SK-N-SH (cell line): ENCODE data around the gene PDE11A. TPM values are rescaled to one million over a fixed set of nuclear protein-coding genes. Genes with fewer than 3 reads are reported as not detected.

ENCODE experiments used
- CTCF ChIA-PET: fragments of 300-600, 350-600 bp; formaldehyde crosslinking; extraction: SDS; loops from one replicate; lab custom pipeline; 2021; lab: Yijun Ruan, JAX
- POLR2A ChIA-PET: fragments of 350-600 bp; sonication (Branson Sonifier 250); formaldehyde crosslinking; extraction: SDS; loops from one replicate; lab custom pipeline; 2020; ENCODE audit warnings: antibody characterized with exemption, inconsistent platforms; lab: Yijun Ruan, JAX
- DNase-seq: peaks from one replicate; pipeline ENCODE4 v3.0.0; 2012
- H2AFZ ChIP-seq: fragments of 200-600 bp; sonication (generic); 2 replicates; pipeline ENCODE4 v1.8.1; 2016; ENCODE audit warnings: antibody characterized with exemption, mild to moderate bottlenecking, low read depth
- H3F3A ChIP-seq: fragments of 200-600 bp; sonication (generic); replicated peaks from 2 replicates; pipeline ENCODE3; 2016; ENCODE audit warnings: antibody characterized with exemption, mild to moderate bottlenecking; ENCODE audit not compliant: insufficient read depth
- H3K27ac ChIP-seq, 2 experiments: fragments of 200-500 bp in 1 of 2; fragments of 200-600 bp in 1 of 2; sonication (Bioruptor generic) in 1 of 2; sonication (generic), shearing (Covaris generic) in 1 of 2; 2 replicates each; pipeline versions ENCODE4 v1.5.1 to v1.6.1; 2014 to 2016; ENCODE audit warnings: low read depth in 2 of 2, inconsistent platforms in 1 of 2, low read length in 1 of 2, mild to moderate bottlenecking in 1 of 2, mixed read lengths in 1 of 2
- H3K27me3 ChIP-seq: fragments of 200-600 bp; sonication (generic), shearing (Covaris generic); 2 replicates; pipeline ENCODE4 v1.6.1; 2016; ENCODE audit warnings: mixed run types; ENCODE audit not compliant: insufficient read depth
- H3K36me3 ChIP-seq, 2 experiments: fragments of 200-500 bp in 1 of 2; fragments of 200-600 bp in 1 of 2; sonication (Bioruptor generic) in 1 of 2; sonication (generic) in 1 of 2; replicated peaks in 1 of 2; 2 replicates each; pipeline versions ENCODE3 to v1.5.1; 2014 to 2016; ENCODE audit warnings: low read length in 1 of 2, mild to moderate bottlenecking in 1 of 2; ENCODE audit not compliant: insufficient read depth in 2 of 2, control insufficient read depth in 1 of 2
- H3K4me1 ChIP-seq, 2 experiments: fragments of 200-500 bp in 1 of 2; fragments of 200-600 bp in 1 of 2; sonication (Bioruptor generic) in 1 of 2; sonication (generic), shearing (Covaris generic) in 1 of 2; 2 replicates each; pipeline versions ENCODE4 v1.5.1 to v1.6.1; 2014 to 2016; ENCODE audit warnings: low read depth in 1 of 2, low read length in 1 of 2, mixed run types in 1 of 2; ENCODE audit not compliant: insufficient read depth in 2 of 2, control insufficient read depth in 1 of 2
- H3K4me2 ChIP-seq: fragments of 200-600 bp; sonication (generic), shearing (Covaris generic); 2 replicates; pipeline ENCODE4 v1.6.1; 2017; ENCODE audit warnings: mixed run types
- H3K4me3 ChIP-seq, 2 experiments: fragments of 200-500 bp in 1 of 2; fragments of 200-600 bp in 1 of 2; sonication (Bioruptor generic) in 1 of 2; sonication (generic), shearing (Covaris generic) in 1 of 2; 2 replicates each; pipeline versions ENCODE4 v1.5.1 to v1.8.1; 2014 to 2016; ENCODE audit warnings: low read depth in 2 of 2, inconsistent platforms in 1 of 2, low read length in 1 of 2, mild to moderate bottlenecking in 1 of 2, mixed read lengths in 1 of 2, moderate library complexity in 1 of 2
- H3K79me2 ChIP-seq: fragments of 200-600 bp; sonication (generic); 2 replicates; pipeline ENCODE4 v1.8.1; 2017; ENCODE audit warnings: mild to moderate bottlenecking; ENCODE audit not compliant: insufficient read depth
- H3K9ac ChIP-seq: fragments of 200-600 bp; sonication (generic); 2 replicates; pipeline ENCODE4 v1.6.1; 2017; ENCODE audit warnings: mixed run types
- H3K9me2 ChIP-seq: fragments of 200-600 bp; sonication (generic); 2 replicates; pipeline ENCODE4 v1.6.1; 2017; ENCODE audit warnings: mixed run types
- H3K9me3 ChIP-seq: fragments of 200-600 bp; sonication (generic); 2 replicates; pipeline ENCODE4 v1.6.1; 2017; ENCODE audit warnings: mixed run types, mild to moderate bottlenecking, moderate library complexity
- H4K20me1 ChIP-seq: fragments of 200-600 bp; sonication (generic); 2 replicates; pipeline ENCODE4 v1.6.1; 2017; ENCODE audit warnings: mild to moderate bottlenecking, mixed run types; ENCODE audit not compliant: insufficient read depth
- ELF1 ChIP-seq: IDR thresholded peaks from 2 replicates; pipeline ENCODE4 v1.4.0; 2012
- EP300 ChIP-seq, 2 experiments: IDR thresholded peaks; 2 replicates each; pipeline versions ENCODE4 v1.4.0 to v1.6.1; 2012; ENCODE audit warnings: borderline replicate concordance in 1 of 2, low read depth in 1 of 2, low read length in 1 of 2
- EZH2phosphoT487 ChIP-seq: fragments of 200-600 bp; sonication (generic); IDR thresholded peaks from 2 replicates; pipeline ENCODE4 v1.6.1; 2017; ENCODE audit warnings: low read depth, mixed run types, mild to moderate bottlenecking, antibody characterized with exemption, moderate library complexity, borderline replicate concordance
- FOXM1 ChIP-seq: IDR thresholded peaks from 2 replicates; pipeline ENCODE4 v1.4.0; 2012; ENCODE audit warnings: low read depth, mild to moderate bottlenecking
- GATA2 ChIP-seq: sonication (generic); formaldehyde crosslinking; IDR thresholded peaks from 2 replicates; pipeline ENCODE4 v1.5.0; 2020; ENCODE audit warnings: mild to moderate bottlenecking, missing genetic modification reagents
- MEF2A ChIP-seq: IDR thresholded peaks from 2 replicates; pipeline ENCODE4 v1.4.0; 2012; ENCODE audit warnings: low read depth, borderline replicate concordance
- NFIC ChIP-seq: IDR thresholded peaks from 2 replicates; pipeline ENCODE4 v1.4.0; 2012; ENCODE audit warnings: borderline replicate concordance
- NRF1 ChIP-seq: IDR thresholded peaks from 2 replicates; pipeline ENCODE4 v1.6.1; 2012; ENCODE audit warnings: low read depth, mild to moderate bottlenecking, low read length
- PBX3 ChIP-seq: IDR thresholded peaks from 2 replicates; pipeline ENCODE4; 2012
- POLR2AphosphoS5 ChIP-seq: IDR thresholded peaks from 2 replicates; pipeline ENCODE4 v1.6.1; 2012; ENCODE audit warnings: low read depth, low read length
- RAD21 ChIP-seq: IDR thresholded peaks from 2 replicates; pipeline ENCODE4 v1.6.1; 2012; ENCODE audit warnings: mild to moderate bottlenecking, low read length
- RCOR1 ChIP-seq: fragments of 150-350 bp; IDR thresholded peaks from 2 replicates; pipeline ENCODE4 v1.6.1; 2017; ENCODE audit warnings: antibody characterized with exemption, low read length
- RFX5 ChIP-seq: IDR thresholded peaks from 2 replicates; pipeline ENCODE4 v1.6.1; 2012; ENCODE audit warnings: mild to moderate bottlenecking, improper control_type of control experiment, low read length
- RXRA ChIP-seq: IDR thresholded peaks from 2 replicates; pipeline ENCODE4 v1.4.0; 2012; ENCODE audit warnings: low read depth, mild to moderate bottlenecking, borderline replicate concordance
- SIN3A ChIP-seq: IDR thresholded peaks from 2 replicates; pipeline ENCODE4 v1.6.1; 2012; ENCODE audit warnings: low read depth, mild to moderate bottlenecking, low read length, moderate library complexity, borderline replicate concordance
- TAF1 ChIP-seq: IDR thresholded peaks from 2 replicates; pipeline ENCODE4 v1.6.1; 2012; ENCODE audit warnings: low read depth, mild to moderate bottlenecking, low read length, moderate library complexity, borderline replicate concordance
- TCF12 ChIP-seq: IDR thresholded peaks from 2 replicates; pipeline ENCODE4 v1.4.0; 2012
- YY1 ChIP-seq: IDR thresholded peaks from 2 replicates; pipeline ENCODE4 v1.4.0; 2012; ENCODE audit warnings: low read depth, mild to moderate bottlenecking
- WGBS: methylation state at CpG from one replicate; pipeline ENCODE4 v1.1.6; 2017; ENCODE audit warnings: low lambda C conversion rate; 5-methylcytosine and 5-hydroxymethylcytosine counted together
- polyA plus RNA-seq, 3 experiments: library from polyadenylated mRNA; depleted of rRNA; stranded (reverse); fragments of >200 nt; gene quantifications; 2 replicates each; pipeline ENCODE4 v1.2.3, GENCODE V29; 2012
- TF ChIP-seq, protein P1 (sequence below): fragments of 150-350 bp; IDR thresholded peaks from 2 replicates; pipeline ENCODE4 v1.6.1; 2017; ENCODE audit warnings: antibody characterized with exemption, low read length, low read depth, borderline replicate concordance
- TF ChIP-seq, protein P2 (sequence below): IDR thresholded peaks from 2 replicates; pipeline ENCODE4 v1.4.0; 2012; ENCODE audit warnings: low read depth, borderline replicate concordance
- TF ChIP-seq, protein P3 (sequence below): fragments of 200-600 bp; sonication (generic); IDR thresholded peaks from 2 replicates; pipeline ENCODE4 v1.6.1; 2017; ENCODE audit warnings: antibody characterized with exemption, mild to moderate bottlenecking, moderate library complexity

PDE11A gene
- polyA plus RNA-seq, 1 of the 3 experiments (the other 2 are of a cell fraction), result 0.10 TPM

DNA sequence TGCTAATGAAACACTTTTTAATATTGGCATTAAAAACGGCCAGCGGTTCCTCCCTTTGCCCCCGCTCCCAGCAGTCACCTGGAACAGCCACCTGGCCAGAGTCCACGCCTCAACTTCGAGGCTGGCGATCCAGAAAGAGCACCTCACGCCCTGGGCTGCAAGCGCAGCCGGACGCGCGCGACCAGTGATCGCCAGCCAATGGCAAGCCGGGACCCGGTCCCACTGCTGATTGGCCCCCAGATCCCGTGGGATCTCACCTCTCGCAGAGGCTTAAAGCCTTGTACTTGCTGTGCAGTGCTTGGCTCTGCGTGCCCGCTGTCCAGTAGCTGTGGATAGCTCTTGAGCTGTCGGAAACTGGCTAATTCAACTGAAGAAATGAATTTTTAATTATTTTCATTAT is 35.6 kb upstream of the PDE11A start (continued):
- TF ChIP-seq POLR2AphosphoS5 (no peak), TCF12 (no peak), SIN3A (no peak)
- TF ChIP-seq, protein P1, sequence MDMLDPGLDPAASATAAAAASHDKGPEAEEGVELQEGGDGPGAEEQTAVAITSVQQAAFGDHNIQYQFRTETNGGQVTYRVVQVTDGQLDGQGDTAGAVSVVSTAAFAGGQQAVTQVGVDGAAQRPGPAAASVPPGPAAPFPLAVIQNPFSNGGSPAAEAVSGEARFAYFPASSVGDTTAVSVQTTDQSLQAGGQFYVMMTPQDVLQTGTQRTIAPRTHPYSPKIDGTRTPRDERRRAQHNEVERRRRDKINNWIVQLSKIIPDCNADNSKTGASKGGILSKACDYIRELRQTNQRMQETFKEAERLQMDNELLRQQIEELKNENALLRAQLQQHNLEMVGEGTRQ, result no peak

GRCh38 chr2:178106053-178106452 is 33.5 kb upstream of the PDE11A start:
- Histone ChIP-seq H3K79me2 (no peaks in the 10 kb centered on the region), H3K27ac (no peak overlapping the region), H3K9ac (no peak overlapping the region), H3K36me3 (no peaks in the 10 kb centered on the region), H3K4me2 (no peak overlapping the region), H3K9me2 (no peaks in the 10 kb centered on the region), H3K9me3 (no peaks in the 10 kb centered on the region), H2AFZ (no peak overlapping the region), H4K20me1 (no peaks in the 10 kb centered on the region), H3F3A (no peaks in the 10 kb centered on the region), H3K4me1 (no peaks in the 10 kb centered on the region; a peak in 1 of 4 replicates), H3K27me3 (no peaks in the 10 kb centered on the region), H3K4me3 (no peak overlapping the region)
- TF ChIP-seq NRF1 (no peak), GATA2 (no peak), YY1 (no peak), EZH2phosphoT487 (no peak), RFX5 (no peak), RCOR1 (no peak), POLR2AphosphoS5 (no peak), FOXM1 (no peak)
- TF ChIP-seq, protein P2, sequence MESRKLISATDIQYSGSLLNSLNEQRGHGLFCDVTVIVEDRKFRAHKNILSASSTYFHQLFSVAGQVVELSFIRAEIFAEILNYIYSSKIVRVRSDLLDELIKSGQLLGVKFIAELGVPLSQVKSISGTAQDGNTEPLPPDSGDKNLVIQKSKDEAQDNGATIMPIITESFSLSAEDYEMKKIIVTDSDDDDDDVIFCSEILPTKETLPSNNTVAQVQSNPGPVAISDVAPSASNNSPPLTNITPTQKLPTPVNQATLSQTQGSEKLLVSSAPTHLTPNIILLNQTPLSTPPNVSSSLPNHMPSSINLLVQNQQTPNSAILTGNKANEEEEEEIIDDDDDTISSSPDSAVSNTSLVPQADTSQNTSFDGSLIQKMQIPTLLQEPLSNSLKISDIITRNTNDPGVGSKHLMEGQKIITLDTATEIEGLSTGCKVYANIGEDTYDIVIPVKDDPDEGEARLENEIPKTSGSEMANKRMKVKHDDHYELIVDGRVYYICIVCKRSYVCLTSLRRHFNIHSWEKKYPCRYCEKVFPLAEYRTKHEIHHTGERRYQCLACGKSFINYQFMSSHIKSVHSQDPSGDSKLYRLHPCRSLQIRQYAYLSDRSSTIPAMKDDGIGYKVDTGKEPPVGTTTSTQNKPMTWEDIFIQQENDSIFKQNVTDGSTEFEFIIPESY, result no peak
- CTCF ChIA-PET, result interaction anchor here (0.9 to 1.3 kb wide), 3 partner anchors 26 to 309 kb away, joined by 3 to 5 read pairs (median 3); no protein-coding TSS in a partner anchor
- 53% methylated on average over 2 of the region's 2 CpGs for WGBS
- POLR2A ChIA-PET, result interaction anchor here (0.9 kb wide), 1 partner anchor 307 kb away, joined by 3 read pairs; no protein-coding TSS in a partner anchor
- no peak for DNase-seq

- no peaks in the 10 kb centered on the region for H3F3A ChIP-seq
- WGBS, result 94% methylated on average over 2 of the region's 2 CpGs
- no peaks in the 10 kb centered on the region for H4K20me1 ChIP-seq
- H3K9me2 ChIP-seq, result no peaks in the 10 kb centered on the region
- no peaks in the 10 kb centered on the region for H3K79me2 ChIP-seq
- CTCF ChIA-PET, result interaction anchor here (0.9 to 1.3 kb wide), 3 partner anchors 26 to 309 kb away, joined by 3 to 5 read pairs (median 3); no protein-coding TSS in a partner anchor
- H3K9ac ChIP-seq, result no peak overlapping the region
- no peak overlapping the region for H3K27ac ChIP-seq
- H3K4me3 ChIP-seq, result no peak overlapping the region
- H3K36me3 ChIP-seq, result no peaks in the 10 kb centered on the region
- no peaks in the 10 kb centered on the region; a peak in 1 of 4 replicates for H3K4me1 ChIP-seq
- no peak for DNase-seq
- H2AFZ ChIP-seq, result no peak overlapping the region
- H3K27me3 ChIP-seq, result no peaks in the 10 kb centered on the region
- POLR2A ChIA-PET, result interaction anchor here (0.9 kb wide), 1 partner anchor 308 kb away, joined by 3 read pairs; no protein-coding TSS in a partner anchor
- no peak overlapping the region for H3K4me2 ChIP-seq
- no peaks in the 10 kb centered on the region for H3K9me3 ChIP-seq
- TF ChIP-seq RAD21 (no peak), EP300 (IDR thresholded peaks at IDR 0.05; ENCODE audit: borderline replicate concordance in 1 of 2, low read depth in 1 of 2, low read length in 1 of 2) (no peak), ELF1 (no peak), NFIC (no peak), TAF1 (no peak), NRF1 (no peak), MEF2A (no peak), RXRA (no peak), PBX3 (no peak)
- TF ChIP-seq, protein P1, result no peak
- TF ChIP-seq, protein P3, sequence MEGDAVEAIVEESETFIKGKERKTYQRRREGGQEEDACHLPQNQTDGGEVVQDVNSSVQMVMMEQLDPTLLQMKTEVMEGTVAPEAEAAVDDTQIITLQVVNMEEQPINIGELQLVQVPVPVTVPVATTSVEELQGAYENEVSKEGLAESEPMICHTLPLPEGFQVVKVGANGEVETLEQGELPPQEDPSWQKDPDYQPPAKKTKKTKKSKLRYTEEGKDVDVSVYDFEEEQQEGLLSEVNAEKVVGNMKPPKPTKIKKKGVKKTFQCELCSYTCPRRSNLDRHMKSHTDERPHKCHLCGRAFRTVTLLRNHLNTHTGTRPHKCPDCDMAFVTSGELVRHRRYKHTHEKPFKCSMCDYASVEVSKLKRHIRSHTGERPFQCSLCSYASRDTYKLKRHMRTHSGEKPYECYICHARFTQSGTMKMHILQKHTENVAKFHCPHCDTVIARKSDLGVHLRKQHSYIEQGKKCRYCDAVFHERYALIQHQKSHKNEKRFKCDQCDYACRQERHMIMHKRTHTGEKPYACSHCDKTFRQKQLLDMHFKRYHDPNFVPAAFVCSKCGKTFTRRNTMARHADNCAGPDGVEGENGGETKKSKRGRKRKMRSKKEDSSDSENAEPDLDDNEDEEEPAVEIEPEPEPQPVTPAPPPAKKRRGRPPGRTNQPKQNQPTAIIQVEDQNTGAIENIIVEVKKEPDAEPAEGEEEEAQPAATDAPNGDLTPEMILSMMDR, result no peak
Observed at GRCh38 chr2:178105566-178105965, 33.0 kb upstream of the PDE11A start.
